H1 (cell line): Measurements from ENCODE around the gene MGMT. TPM values are rescaled to one million over a fixed set of nuclear protein-coding genes. Genes with fewer than 3 reads are reported as not detected.

Source experiments
- CTCF ChIA-PET: fragments of 300-600 bp; sonication (Branson Sonifier 250); formaldehyde crosslinking; loops from one replicate; lab custom pipeline; 2021; ENCODE audit not compliant: partially characterized antibody; lab: Charles Lee
- POLR2A ChIA-PET: fragments of 300-600 bp; sonication (Branson Sonifier 250); formaldehyde crosslinking; loops from one replicate; lab custom pipeline; 2021; ENCODE audit warnings: inconsistent platforms; ENCODE audit not compliant: partially characterized antibody; lab: Charles Lee
- DNase-seq, 2 experiments: peaks; one replicate each; pipeline versions ENCODE4 v3.0.0 to v3.0.0-alpha.2; 2010 to 2022; ENCODE audit warnings: low spot score in 2 of 2, low read depth in 1 of 2, mixed read lengths in 1 of 2
- FAIRE-seq: peaks from 2 replicates; lab custom pipeline; 2011; peaks lifted over from hg19 to GRCh38; lab: Jason Lieb, UNC
- H2AFZ ChIP-seq: 2 replicates; pipeline ENCODE4 v1.8.1; 2012; ENCODE audit warnings: low read length, inconsistent platforms
- H2AK5ac ChIP-seq: 2 replicates; pipeline ENCODE4 v1.6.1; 2013; ENCODE audit warnings: low read depth, low read length
- H2BK120ac ChIP-seq: replicated peaks from 2 replicates; pipeline ENCODE3; 2013; ENCODE audit warnings: low read depth, low read length, inconsistent platforms
- H2BK12ac ChIP-seq: 2 replicates; pipeline ENCODE4 v1.6.1; 2013; ENCODE audit warnings: low read depth, low read length
- H2BK15ac ChIP-seq: 2 replicates; pipeline ENCODE4 v1.6.1; 2013; ENCODE audit warnings: low read length
- H2BK20ac ChIP-seq: 2 replicates; pipeline ENCODE4 v1.6.1; 2013; ENCODE audit warnings: low read length
- H2BK5ac ChIP-seq: 2 replicates; pipeline ENCODE4 v1.6.1; 2013; ENCODE audit warnings: low read depth, low read length
- H3K14ac ChIP-seq: 2 replicates; pipeline ENCODE4 v1.6.1; 2013; ENCODE audit warnings: inconsistent platforms; ENCODE audit not compliant: insufficient read length
- H3K18ac ChIP-seq: 2 replicates; pipeline ENCODE4 v1.6.1; 2013; ENCODE audit warnings: low read length; ENCODE audit errors: extremely low read depth
- H3K23ac ChIP-seq: 2 replicates; pipeline ENCODE4 v1.6.1; 2013; ENCODE audit warnings: inconsistent platforms; ENCODE audit not compliant: insufficient read length
- H3K23me2 ChIP-seq: 2 replicates; pipeline ENCODE4 v1.6.1; 2013; ENCODE audit warnings: low read depth, low read length
- H3K27ac ChIP-seq: 2 replicates; pipeline ENCODE4 v1.6.1; 2011; ENCODE audit warnings: low read depth, low read length, inconsistent platforms
- H3K27me3 ChIP-seq, 4 experiments: replicated peaks in 1 of 4; 1 replicate in 1 of 4; 2 replicates in 3 of 4; pipeline versions ENCODE4 v1.6.1 to v1.8.1; 2011 to 2013; ENCODE audit warnings: low read length in 3 of 4, mild to moderate bottlenecking in 3 of 4, inconsistent platforms in 2 of 4, mixed read lengths in 2 of 4, moderate library complexity in 1 of 4; ENCODE audit not compliant: control insufficient read depth in 3 of 4, insufficient read depth in 3 of 4; ENCODE audit errors: extremely low read depth in 1 of 4
- H3K36me3 ChIP-seq, 4 experiments: 2 replicates each; pipeline versions ENCODE4 v1.6.1 to v1.8.1; 2011 to 2013; ENCODE audit warnings: mild to moderate bottlenecking in 4 of 4, low read length in 3 of 4, moderate library complexity in 2 of 4, control low read depth in 1 of 4, inconsistent platforms in 1 of 4; ENCODE audit not compliant: insufficient read depth in 4 of 4, control insufficient read depth in 2 of 4
- H3K4ac ChIP-seq: replicated peaks from 2 replicates; pipeline ENCODE3; 2013; ENCODE audit warnings: low read length, low read depth, mixed read lengths, inconsistent platforms; ENCODE audit not compliant: insufficient read length
- H3K4me1 ChIP-seq, 4 experiments: replicated peaks in 1 of 4; 1 replicate in 1 of 4; 2 replicates in 3 of 4; pipeline versions ENCODE4 v1.6.1 to v1.8.1; 2011 to 2013; ENCODE audit warnings: low read length in 3 of 4, inconsistent platforms in 2 of 4, mixed read lengths in 1 of 4; ENCODE audit not compliant: insufficient read depth in 4 of 4, control insufficient read depth in 3 of 4
- H3K4me2 ChIP-seq, 2 experiments: 2 replicates each; pipeline versions ENCODE4 v1.6.1 to v1.8.1; 2011 to 2013; ENCODE audit warnings: low read depth in 2 of 2, low read length in 2 of 2, control low read depth in 1 of 2, inconsistent platforms in 1 of 2, mild to moderate bottlenecking in 1 of 2; ENCODE audit not compliant: insufficient read depth in 1 of 2
- H3K4me3 ChIP-seq, 4 experiments: fragments of 200-600, 300-600 bp in 1 of 4; sonication (generic), shearing (Covaris generic), sonication (Bioruptor Twin) in 1 of 4; 2 replicates each; pipeline versions ENCODE4 v1.5.1 to v1.8.1; 2011 to 2016; ENCODE audit warnings: low read length in 4 of 4, low read depth in 3 of 4, control low read depth in 2 of 4, inconsistent platforms in 2 of 4, mild to moderate bottlenecking in 2 of 4, mixed read lengths in 1 of 4, moderate library complexity in 1 of 4; ENCODE audit not compliant: insufficient read depth in 2 of 4; ENCODE audit errors: extremely low read depth in 1 of 4
- H3K56ac ChIP-seq: replicated peaks from 2 replicates; pipeline ENCODE3; 2013; ENCODE audit warnings: low read depth, mild to moderate bottlenecking, mixed read lengths, low read length, inconsistent platforms; ENCODE audit not compliant: insufficient read length
- H3K79me1 ChIP-seq: 2 replicates; pipeline ENCODE4 v1.6.1; 2013; ENCODE audit warnings: low read depth, low read length, control low read depth
- H3K79me2 ChIP-seq, 2 experiments: 2 replicates each; pipeline versions ENCODE4 v1.6.1 to v1.8.1; 2012 to 2013; ENCODE audit warnings: low read length in 2 of 2, mild to moderate bottlenecking in 2 of 2, inconsistent platforms in 1 of 2; ENCODE audit not compliant: insufficient read depth in 2 of 2, control insufficient read depth in 1 of 2
- H3K9ac ChIP-seq, 4 experiments: replicated peaks in 1 of 4; 1 replicate in 1 of 4; 2 replicates in 3 of 4; pipeline versions ENCODE4 v1.6.1 to v1.8.1; 2011 to 2013; ENCODE audit warnings: low read depth in 3 of 4, low read length in 3 of 4, control low read depth in 2 of 4, mild to moderate bottlenecking in 2 of 4, moderate library complexity in 2 of 4, inconsistent platforms in 1 of 4; ENCODE audit errors: extremely low read depth in 1 of 4
- H3K9me3 ChIP-seq, 2 experiments: 2 replicates each; pipeline versions ENCODE4 v1.6.1 to v1.8.1; 2012 to 2013; ENCODE audit warnings: mild to moderate bottlenecking in 2 of 2, moderate library complexity in 2 of 2, control low read depth in 1 of 2, inconsistent platforms in 1 of 2, low read depth in 1 of 2, low read length in 1 of 2, mixed read lengths in 1 of 2; ENCODE audit not compliant: insufficient read depth in 2 of 2
- H4K20me1 ChIP-seq, 2 experiments: replicated peaks in 1 of 2; 2 replicates each; pipeline versions ENCODE3 to v1.8.1; 2011 to 2013; ENCODE audit warnings: inconsistent platforms in 2 of 2, low read length in 2 of 2, mild to moderate bottlenecking in 1 of 2; ENCODE audit not compliant: insufficient read depth in 2 of 2, control insufficient read depth in 1 of 2
- H4K5ac ChIP-seq: 2 replicates; pipeline ENCODE4 v1.6.1; 2013; ENCODE audit warnings: low read length, low read depth, mixed read lengths, inconsistent platforms; ENCODE audit not compliant: insufficient read length
- H4K8ac ChIP-seq: 2 replicates; pipeline ENCODE4 v1.8.0; 2013; ENCODE audit warnings: mild to moderate bottlenecking, moderate library complexity, low read length, inconsistent platforms; ENCODE audit not compliant: insufficient read depth; ENCODE audit errors: extremely low read depth
- H4K91ac ChIP-seq: replicated peaks from 2 replicates; pipeline ENCODE3; 2013; ENCODE audit warnings: low read length, mixed read lengths, inconsistent platforms; ENCODE audit not compliant: insufficient read length
- FOSL1 ChIP-seq: IDR thresholded peaks from 2 replicates; pipeline ENCODE4 v1.6.1; 2011; ENCODE audit warnings: mild to moderate bottlenecking, low read depth, low read length, moderate library complexity; ENCODE audit not compliant: insufficient read depth
- NANOG ChIP-seq: IDR thresholded peaks from 2 replicates; pipeline ENCODE4 v1.6.1; 2011; ENCODE audit warnings: low read length, low read depth, mild to moderate bottlenecking, inconsistent platforms; ENCODE audit not compliant: insufficient read depth, poor library complexity, severe bottlenecking
- RFX5 ChIP-seq: IDR thresholded peaks from 2 replicates; pipeline ENCODE4 v1.6.1; 2011; ENCODE audit warnings: low read depth, low read length, improper control_type of control experiment, borderline replicate concordance
- RNF2 ChIP-seq: fragments of 200-900, 300-1000 bp; sonication (generic); IDR thresholded peaks from 2 replicates; pipeline ENCODE4 v1.7.1; 2016; ENCODE audit warnings: borderline replicate concordance, low read depth, mild to moderate bottlenecking, antibody characterized with exemption, low read length; ENCODE audit not compliant: poor library complexity, severe bottlenecking; ENCODE audit errors: missing control alignments
- RXRA ChIP-seq: IDR thresholded peaks from 2 replicates; pipeline ENCODE4 v1.6.1; 2011; ENCODE audit warnings: low read depth, mild to moderate bottlenecking, low read length, moderate library complexity; ENCODE audit not compliant: insufficient read depth
- SRF ChIP-seq: IDR thresholded peaks from 2 replicates; pipeline ENCODE4 v1.6.1; 2011; ENCODE audit warnings: mild to moderate bottlenecking, low read depth, low read length, moderate library complexity
- TCF12 ChIP-seq: IDR thresholded peaks from 2 replicates; pipeline ENCODE4 v1.6.1; 2011; ENCODE audit warnings: low read depth, mild to moderate bottlenecking, low read length
- WGBS, 2 experiments: shearing (Covaris generic) in 1 of 2; methylation state at CpG; one replicate each; pipeline versions ENCODE4 v1.1.6 to v1.1.7; 2013 to 2015; ENCODE audit warnings: low lambda C conversion rate in 2 of 2, mixed read lengths in 2 of 2, inconsistent platforms in 1 of 2, low coverage in 1 of 2, missing lambda C conversion rate in 1 of 2; ENCODE audit not compliant: insufficient replicate concordance in 2 of 2, insufficient coverage in 1 of 2, insufficient read length in 1 of 2; ENCODE audit errors: extremely low coverage in 1 of 2, missing lambda C conversion rate in 1 of 2; 5-methylcytosine and 5-hydroxymethylcytosine counted together
- polyA plus RNA-seq, 7 experiments: library from polyadenylated mRNA; depleted of rRNA in 3 of 7; stranded (reverse) in 5 of 7; unstranded in 2 of 7; fragments of >200 nt in 5 of 7; fragments of 200-250 nt in 2 of 7; gene quantifications; 1 replicate in 5 of 7; 2 replicates in 1 of 7; 4 replicates in 1 of 7; pipeline versions ENCODE4 v1.2.1 to v1.2.3, GENCODE V29; 2011 to 2013; ENCODE audit warnings: missing spikeins in 2 of 7, mixed read lengths in 2 of 7
- total RNA-seq: library from RNA; stranded (reverse); fragmentation: NEBNext Ultra II Directional; extraction: Animal tissue kit (Norgen Biotek cat#: 25700); gene quantifications from 2 replicates; pipeline ENCODE4 v1.2.1, GENCODE V29; 2021

Gene MGMT
- total and polyA plus RNA-seq, 2 of the 8 experiments (the other 6 are each of a cell fraction or from before 2014, with no cell fraction given): 9.9 to 10.7 TPM

DNA sequence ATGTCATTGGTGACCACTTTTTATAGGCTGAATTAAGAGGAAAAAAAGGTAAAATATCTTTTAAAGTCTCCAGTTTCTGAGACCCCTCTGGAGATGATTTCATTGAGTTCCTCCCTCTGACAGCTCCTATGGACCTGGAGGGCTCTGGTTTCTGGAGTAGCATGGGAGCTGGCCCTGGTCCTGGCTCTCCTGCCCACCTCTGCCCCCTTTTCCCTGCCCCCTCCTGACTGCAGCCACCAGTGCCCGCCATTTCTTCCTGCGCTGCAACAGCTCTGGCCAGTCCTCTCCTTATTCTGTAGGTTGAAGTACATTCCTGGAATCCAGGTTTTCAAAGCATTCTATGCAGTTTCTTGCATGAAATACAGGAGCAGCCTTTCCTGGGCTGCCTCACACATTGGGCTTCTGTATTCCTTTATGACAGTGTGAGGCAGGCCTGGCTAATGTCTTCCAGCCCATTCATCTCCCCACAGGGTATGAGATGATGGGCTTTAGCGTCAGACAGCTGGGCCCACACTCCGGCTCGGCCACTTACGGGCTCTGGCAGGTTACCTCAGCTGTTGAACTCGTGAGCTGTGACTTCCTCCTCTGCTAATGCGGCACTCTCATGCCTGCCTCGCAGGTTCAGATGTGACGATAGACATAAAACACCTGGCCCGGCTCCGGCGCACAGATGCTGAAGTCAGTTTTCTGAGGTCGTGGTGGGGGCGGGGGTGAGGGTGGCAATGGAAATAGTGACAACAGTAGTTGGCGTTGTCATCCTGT, 101.7 kb downstream of the MGMT start:
- POLR2A ChIA-PET: interaction anchor here (0.5 kb wide), 1 partner anchor 385 kb away, joined by 3 read pairs; no protein-coding TSS in a partner anchor
- H2BK15ac ChIP-seq: no peak overlapping the region
- TF ChIP-seq NANOG (no peak), RFX5 (no peak), RNF2 (no peak), SRF (no peak), FOSL1 (no peak), RXRA (no peak), TCF12 (no peak)
- TF ChIP-seq, all 59 proteins: peak for 0

More for the DNA sequence above, 101.7 kb downstream of the MGMT start:
- no peak overlapping the region for H3K4me3 ChIP-seq
- no peak overlapping the region for H2BK5ac ChIP-seq
- H4K20me1 ChIP-seq: no peaks in the 10 kb centered on the region
- WGBS, 2 experiments: 85% methylated on average over 16 of the region's 16 CpGs; no CpG with 5 or more reads in 1 of the 2 experiments
- H4K8ac ChIP-seq: no peak overlapping the region
- H3K79me2 ChIP-seq: no peaks in the 10 kb centered on the region
- FAIRE-seq (no peak), DNase-seq (no peak)
- CTCF ChIA-PET: interaction anchor here (1.0 to 1.4 kb wide), 4 partner anchors 19 to 200 kb away, joined by 3 read pairs; no protein-coding TSS in a partner anchor
- no peak overlapping the region for H3K18ac ChIP-seq
- no peak overlapping the region for H3K9ac ChIP-seq
- no peaks in the 10 kb centered on the region; a peak in 1 of 7 replicates for H3K4me1 ChIP-seq
- H3K14ac ChIP-seq: no peak overlapping the region
- H4K91ac ChIP-seq: no peak overlapping the region
- no peak overlapping the region for H4K5ac ChIP-seq
- H3K23me2 ChIP-seq: no peaks in the 10 kb centered on the region
- no peak overlapping the region for H3K56ac ChIP-seq
- H2BK120ac ChIP-seq: no peak overlapping the region
- no peaks in the 10 kb centered on the region for H3K27me3 ChIP-seq
- H3K4me2 ChIP-seq: no peak overlapping the region
- no peak overlapping the region for H2BK20ac ChIP-seq
- no peak overlapping the region for H2BK12ac ChIP-seq
- no peak overlapping the region for H3K27ac ChIP-seq
- 0 out of 2 replicates have a peak, but pooled peaks cover 3% of the 10 kb centered on the region for H3K79me1 ChIP-seq
- H3K4ac ChIP-seq: no peak overlapping the region
- H3K9me3 ChIP-seq: no peaks in the 10 kb centered on the region
- no peaks in the 10 kb centered on the region for H3K36me3 ChIP-seq
- H3K23ac ChIP-seq: no peak overlapping the region
- no peak overlapping the region for H2AFZ ChIP-seq
- no peak overlapping the region for H2AK5ac ChIP-seq
